CD14-positive monocyte (primary cell): ENCODE measurements around the gene NR2F1. TPM values are rescaled to one million over a fixed set of nuclear protein-coding genes. Genes with fewer than 3 reads are reported as not detected.

Experiments
- DNase-seq, 3 donors: peaks; one replicate each; pipeline ENCODE4 v3.0.0-alpha.2; 2011 to 2022
- H2AFZ ChIP-seq: 2 replicates; pipeline ENCODE4 v1.6.0; 2012; ENCODE audit warnings: mild to moderate bottlenecking, low read depth, low read length, inconsistent platforms; ENCODE audit not compliant: insufficient read depth, poor library complexity, severe bottlenecking
- H3K27ac ChIP-seq, 2 donors: 1 replicate in 1 of 2; 2 replicates in 1 of 2; pipeline ENCODE4 v1.5.1; 2012 to 2013; ENCODE audit warnings: low read length in 2 of 2, control low read depth in 1 of 2, inconsistent platforms in 1 of 2, low read depth in 1 of 2, mild to moderate bottlenecking in 1 of 2
- H3K27me3 ChIP-seq, 2 donors: one replicate each; pipeline versions ENCODE4 v1.6.0 to v1.6.1; 2011 to 2013; ENCODE audit warnings: low read length in 2 of 2; ENCODE audit not compliant: control insufficient read depth in 2 of 2, insufficient read depth in 2 of 2
- H3K36me3 ChIP-seq, 2 donors: replicated peaks in 1 of 2; 1 replicate in 1 of 2; 2 replicates in 1 of 2; pipeline versions ENCODE4 v1.5.1 to v1.6.1; 2012 to 2013; ENCODE audit warnings: low read length in 2 of 2, control low read depth in 1 of 2, inconsistent platforms in 1 of 2, mild to moderate bottlenecking in 1 of 2; ENCODE audit not compliant: insufficient read depth in 2 of 2, control insufficient read depth in 1 of 2
- H3K4me1 ChIP-seq, 2 donors: 1 replicate in 1 of 2; 2 replicates in 1 of 2; pipeline versions ENCODE4 v1.5.1 to v1.6.1; 2012 to 2013; ENCODE audit warnings: low read length in 2 of 2, control low read depth in 1 of 2, inconsistent platforms in 1 of 2, mild to moderate bottlenecking in 1 of 2, moderate library complexity in 1 of 2; ENCODE audit not compliant: insufficient read depth in 2 of 2, control insufficient read depth in 1 of 2
- H3K4me2 ChIP-seq: replicated peaks from 2 replicates; pipeline ENCODE3; 2012; ENCODE audit warnings: low read length, moderate library complexity, mild to moderate bottlenecking; ENCODE audit not compliant: poor library complexity, severe bottlenecking; ENCODE audit errors: extremely low read depth
- H3K4me3 ChIP-seq, 3 experiments: fragments of 200-600 bp in 1 of 3; sonication (generic) in 1 of 3; replicated peaks in 1 of 3; 1 replicate in 2 of 3; 2 replicates in 1 of 3; pipeline ENCODE4 v1.5.1; 2011 to 2013; ENCODE audit warnings: low read length in 3 of 3, mild to moderate bottlenecking in 3 of 3, control low read depth in 2 of 3, low read depth in 2 of 3, inconsistent platforms in 1 of 3, moderate library complexity in 1 of 3
- H3K79me2 ChIP-seq: 2 replicates; pipeline ENCODE4 v1.6.0; 2012; ENCODE audit warnings: mild to moderate bottlenecking, control low read depth, inconsistent platforms, low read length, moderate library complexity; ENCODE audit not compliant: insufficient read depth
- H3K9ac ChIP-seq: 2 replicates; pipeline ENCODE4 v1.6.0; 2017; ENCODE audit warnings: low read length, mild to moderate bottlenecking; ENCODE audit not compliant: insufficient read depth, poor library complexity, severe bottlenecking
- H3K9me3 ChIP-seq, 2 donors: replicated peaks in 1 of 2; 1 replicate in 1 of 2; 2 replicates in 1 of 2; pipeline versions ENCODE4 v1.5.1 to v1.6.1; 2012 to 2013; ENCODE audit warnings: low read length in 2 of 2, control low read depth in 1 of 2; ENCODE audit not compliant: control insufficient read depth in 1 of 2, insufficient read depth in 1 of 2
- H4K20me1 ChIP-seq: 2 replicates; pipeline ENCODE4 v1.6.0; 2012; ENCODE audit warnings: mild to moderate bottlenecking, low read length, control low read depth, moderate library complexity; ENCODE audit not compliant: insufficient read depth
- H3K27ac Mint-ChIP-seq, 7 donors: one replicate each; pipeline ENCODE4 v1.8.0; 2020; ENCODE audit warnings: mild to moderate bottlenecking in 7 of 7, mixed read lengths in 7 of 7, moderate library complexity in 6 of 7, inconsistent platforms in 2 of 7
- H3K27me3 Mint-ChIP-seq, 3 donors: one replicate each; pipeline ENCODE4 v1.8.0; 2021 to 2022; ENCODE audit warnings: low read depth in 3 of 3, mild to moderate bottlenecking in 3 of 3, mixed read lengths in 3 of 3, moderate library complexity in 3 of 3, inconsistent platforms in 1 of 3
- H3K36me3 Mint-ChIP-seq, 2 donors: one replicate each; pipeline ENCODE4 v1.8.0; 2020; ENCODE audit warnings: mixed read lengths in 2 of 2, inconsistent platforms in 1 of 2, mild to moderate bottlenecking in 1 of 2
- H3K4me1 Mint-ChIP-seq: one replicate; pipeline ENCODE4 v1.8.0; 2020; ENCODE audit warnings: mild to moderate bottlenecking, mixed read lengths
- H3K4me3 Mint-ChIP-seq, 2 donors: one replicate each; pipeline ENCODE4 v1.8.0; 2020; ENCODE audit warnings: mild to moderate bottlenecking in 2 of 2, mixed read lengths in 2 of 2, moderate library complexity in 1 of 2
- H3K9me3 Mint-ChIP-seq, 7 donors: one replicate each; pipeline ENCODE4 v1.8.0; 2020 to 2022; ENCODE audit warnings: mixed read lengths in 7 of 7, mild to moderate bottlenecking in 6 of 7, moderate library complexity in 6 of 7, inconsistent platforms in 2 of 7
- WGBS: methylation state at CpG from one replicate; pipeline ENCODE4 v1.1.5; 2013; ENCODE audit warnings: missing lambda C conversion rate; ENCODE audit not compliant: insufficient coverage; 5-methylcytosine and 5-hydroxymethylcytosine counted together
- intact Hi-C, 2 donors: fragments of 100-400 bp; cut with micrococcal nuclease; formaldehyde crosslinking; loops; one replicate each; pipeline versions ENCODE4 v1.15.0 to v1.15.1; 2023
- polyA plus RNA-seq, 3 donors: library from polyadenylated mRNA; depleted of rRNA in 1 of 3; unstranded in 2 of 3; stranded (reverse) in 1 of 3; fragments of 300-500 nt in 2 of 3; fragments of >200 nt in 1 of 3; fragmentation: Illumina TruSeq in 2 of 3; gene quantifications; 1 replicate in 2 of 3; 2 replicates in 1 of 3; pipeline ENCODE4 v1.2.3, GENCODE V29; 2012 to 2021
- TF ChIP-seq, protein P1 (sequence below): fragments of 200-600 bp; IDR thresholded peaks from one replicate; pipeline ENCODE4 v1.8.0; 2022; ENCODE audit warnings: antibody characterized with exemption, mild to moderate bottlenecking

NR2F1 gene
- polyA plus RNA-seq, 3 donors: not detected

DNA sequence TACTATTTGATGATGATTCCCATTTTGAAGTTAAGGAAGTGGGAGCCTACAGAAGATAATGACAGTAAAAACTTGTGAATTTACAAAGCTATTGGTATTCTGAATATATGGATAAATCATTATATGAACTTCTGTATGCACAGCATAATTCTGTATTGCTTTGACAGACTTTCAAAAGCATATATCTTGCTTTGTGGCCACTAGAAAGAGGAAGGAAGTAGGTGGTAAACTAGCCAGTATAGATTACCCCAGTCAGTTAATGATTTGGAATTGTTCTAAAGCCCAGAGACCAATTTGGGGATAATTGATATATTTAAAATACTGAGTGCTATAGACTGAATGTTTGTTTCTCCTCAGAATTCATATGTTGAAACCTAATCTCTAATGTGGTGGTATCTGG, 53.0 kb downstream of the NR2F1 start:
- Histone ChIP-seq H3K79me2 (no peaks in the 10 kb centered on the region), H3K4me2 (no peak overlapping the region), H2AFZ (no peak overlapping the region), H3K27ac (no peak overlapping the region), H3K9ac (no peak overlapping the region), H3K36me3 (no peaks in the 10 kb centered on the region), H3K27me3 (no peaks in the 10 kb centered on the region), H3K4me1 (no peaks in the 10 kb centered on the region), H3K9me3 (no peaks in the 10 kb centered on the region), H4K20me1 (no peaks in the 10 kb centered on the region), H3K4me3 (no peak overlapping the region)
- Mint-ChIP-seq H3K4me1 (peaks cover 5% of the 10 kb centered on the region), H3K27ac (no peak overlapping the region), H3K27me3 (peaks cover 0 to 3% (median 1%) of the 10 kb centered on the region in 3 donors), H3K4me3 (no peak overlapping the region), H3K9me3 (peaks cover 0 to 2% (median 0%) of the 10 kb centered on the region in 7 donors), H3K36me3 (peaks cover 5 to 8% of the 10 kb centered on the region in 2 donors)
- intact Hi-C loops: no loop called here
- TF ChIP-seq, protein P1, sequence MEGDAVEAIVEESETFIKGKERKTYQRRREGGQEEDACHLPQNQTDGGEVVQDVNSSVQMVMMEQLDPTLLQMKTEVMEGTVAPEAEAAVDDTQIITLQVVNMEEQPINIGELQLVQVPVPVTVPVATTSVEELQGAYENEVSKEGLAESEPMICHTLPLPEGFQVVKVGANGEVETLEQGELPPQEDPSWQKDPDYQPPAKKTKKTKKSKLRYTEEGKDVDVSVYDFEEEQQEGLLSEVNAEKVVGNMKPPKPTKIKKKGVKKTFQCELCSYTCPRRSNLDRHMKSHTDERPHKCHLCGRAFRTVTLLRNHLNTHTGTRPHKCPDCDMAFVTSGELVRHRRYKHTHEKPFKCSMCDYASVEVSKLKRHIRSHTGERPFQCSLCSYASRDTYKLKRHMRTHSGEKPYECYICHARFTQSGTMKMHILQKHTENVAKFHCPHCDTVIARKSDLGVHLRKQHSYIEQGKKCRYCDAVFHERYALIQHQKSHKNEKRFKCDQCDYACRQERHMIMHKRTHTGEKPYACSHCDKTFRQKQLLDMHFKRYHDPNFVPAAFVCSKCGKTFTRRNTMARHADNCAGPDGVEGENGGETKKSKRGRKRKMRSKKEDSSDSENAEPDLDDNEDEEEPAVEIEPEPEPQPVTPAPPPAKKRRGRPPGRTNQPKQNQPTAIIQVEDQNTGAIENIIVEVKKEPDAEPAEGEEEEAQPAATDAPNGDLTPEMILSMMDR: no peak
- DNase-seq: no peak

DNA sequence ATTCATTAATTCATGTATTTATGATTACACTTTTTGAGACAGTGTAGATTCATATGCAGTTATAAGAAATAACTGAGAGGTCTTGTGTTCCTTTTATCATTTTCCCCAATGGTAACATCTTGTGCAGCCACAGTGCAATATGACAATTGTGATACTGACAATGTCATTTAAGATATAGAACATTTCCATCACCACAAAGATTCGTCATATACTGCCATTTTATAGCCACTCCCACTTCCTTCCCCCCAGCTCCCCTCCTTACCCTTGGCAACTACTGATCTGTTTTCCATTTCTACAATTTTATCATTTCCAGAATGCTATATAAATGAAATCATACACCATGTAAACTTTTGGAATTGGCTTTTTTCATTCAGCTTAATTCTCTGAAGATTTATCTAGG, 53.8 kb downstream of the NR2F1 start:
- Histone ChIP-seq H3K4me2 (no peak overlapping the region), H3K36me3 (no peaks in the 10 kb centered on the region), H4K20me1 (no peaks in the 10 kb centered on the region), H2AFZ (no peak overlapping the region), H3K79me2 (no peaks in the 10 kb centered on the region), H3K27me3 (no peaks in the 10 kb centered on the region), H3K9ac (no peak overlapping the region), H3K27ac (no peak overlapping the region), H3K9me3 (no peaks in the 10 kb centered on the region), H3K4me1 (no peaks in the 10 kb centered on the region), H3K4me3 (no peak overlapping the region)
- H3K36me3 Mint-ChIP-seq: peaks cover 5 to 8% of the 10 kb centered on the region in 2 donors
- intact Hi-C loops: no loop called here
- 0% methylated on average over 1 of the region's 1 CpG for WGBS
- peaks cover 0 to 3% (median 0%) of the 10 kb centered on the region in 3 donors for H3K27me3 Mint-ChIP-seq
- H3K27ac Mint-ChIP-seq: no peak overlapping the region
- TF ChIP-seq, protein P1: no peak
- peaks cover 0 to 2% (median 0%) of the 10 kb centered on the region in 7 donors for H3K9me3 Mint-ChIP-seq
- DNase-seq: no peak
- H3K4me3 Mint-ChIP-seq: no peak overlapping the region
- peaks cover 5% of the 10 kb centered on the region for H3K4me1 Mint-ChIP-seq
